ENCODE data around the gene DEPDC5.
A peak's percentile ranks its signal among the peaks of the same experiment; 100 is the strongest.
"Not testable (repeated sequence)": the region's sequence is repeated elsewhere in the genome, so short reads cannot be mapped to it uniquely, and the experiment has no call there.

Gene DEPDC5

GRCh38 chr22:31749636-31750364, 4.0 kb upstream of the DEPDC5 start, which contains the start of gene PRR14L:
Gene PRR14L (minus strand): TSS chr22:31750132. CDS start chr22:31738860, 11,272 bp downstream.
- DNase-seq (ENCODE audit: low read depth in 2 of 2) = peak; percentile 100

GRCh38 chr22:31750365-31751284, 3.2 kb upstream of the DEPDC5 start:
- no peak for DNase-seq (ENCODE audit: low read depth in 2 of 2)

GRCh38 chr22:31752096-31752847, 1.5 kb upstream of the DEPDC5 start:
- DNase-seq (ENCODE audit: low read depth in 2 of 2) = no peak

- DNase-seq (ENCODE audit: low read depth in 2 of 2) = no peak
Measured at GRCh38 chr22:31753005-31753633, 700 bp upstream of the DEPDC5 start.

- no peak for DNase-seq (ENCODE audit: low read depth in 2 of 2)
Measured at GRCh38 chr22:31754813-31755212, 994 bp downstream of the DEPDC5 start.

- DNase-seq (ENCODE audit: low read depth in 2 of 2) = no peak
Measured at GRCh38 chr22:31757265-31757664, 3.4 kb downstream of the DEPDC5 start.

- not testable (repeated sequence) for DNase-seq (ENCODE audit: low read depth in 2 of 2)
Measured at GRCh38 chr22:31758860-31759259, 5.0 kb downstream of the DEPDC5 start.

- DNase-seq (ENCODE audit: low read depth in 2 of 2) = no peak
Measured at GRCh38 chr22:31764785-31765184, 11.0 kb downstream of the DEPDC5 start.

- DNase-seq (ENCODE audit: low read depth in 2 of 2) = no peak
Measured at GRCh38 chr22:31768422-31769059, 14.7 kb downstream of the DEPDC5 start.

- DNase-seq (ENCODE audit: low read depth in 2 of 2) = no peak
Measured at GRCh38 chr22:31773416-31773815, 19.6 kb downstream of the DEPDC5 start.

- DNase-seq (ENCODE audit: low read depth in 2 of 2) = no peak
Measured at GRCh38 chr22:31776231-31776630, 22.4 kb downstream of the DEPDC5 start.

- DNase-seq (ENCODE audit: low read depth in 2 of 2) = no peak
Measured at GRCh38 chr22:31789803-31790202, 36.0 kb downstream of the DEPDC5 start.

- DNase-seq (ENCODE audit: low read depth in 2 of 2) = no peak
Measured at GRCh38 chr22:31790240-31790639, 36.4 kb downstream of the DEPDC5 start.

- not testable (repeated sequence) for DNase-seq (ENCODE audit: low read depth in 2 of 2)
Measured at GRCh38 chr22:31799358-31799757, 45.5 kb downstream of the DEPDC5 start.

GRCh38 chr22:31800065-31800464, 46.2 kb downstream of the DEPDC5 start:
- no peak for DNase-seq (ENCODE audit: low read depth in 2 of 2)

GRCh38 chr22:31800861-31801260, 47.0 kb downstream of the DEPDC5 start:
- not testable (repeated sequence) for DNase-seq (ENCODE audit: low read depth in 2 of 2)

- no peak for DNase-seq (ENCODE audit: low read depth in 2 of 2)
Measured at GRCh38 chr22:31802575-31802974, 48.8 kb downstream of the DEPDC5 start.

GRCh38 chr22:31806751-31807150, 52.9 kb downstream of the DEPDC5 start:
- no peak for DNase-seq (ENCODE audit: low read depth in 2 of 2)

GRCh38 chr22:31812977-31813605, 59.3 kb downstream of the DEPDC5 start:
- DNase-seq (ENCODE audit: low read depth in 2 of 2) = no peak

- DNase-seq (ENCODE audit: low read depth in 2 of 2) = not testable (repeated sequence)
Measured at GRCh38 chr22:31813898-31814297, 60.1 kb downstream of the DEPDC5 start.

GRCh38 chr22:31814942-31815341, 61.1 kb downstream of the DEPDC5 start:
- no peak for DNase-seq (ENCODE audit: low read depth in 2 of 2)
